GM20000 (cell line): ENCODE data around the gene FOXP1.

Experiments used
- DNase-seq: peaks from one replicate; pipeline ENCODE4 v3.0.0; 2012; ENCODE audit warnings: low spot score
- CTCF ChIP-seq: IDR thresholded peaks from 2 replicates; pipeline ENCODE4 v1.5.1; 2012; ENCODE audit warnings: mild to moderate bottlenecking, control low read depth; ENCODE audit errors: extremely low read depth, missing control alignments

The FOXP1 gene

GRCh38 chr3:71587958-71588357, 4.4 kb upstream of the FOXP1 start:
- no peak for TF ChIP-seq CTCF
- DNase-seq, result no peak

GRCh38 chr3:71586810-71587242, 3.3 kb upstream of the FOXP1 start:
- no peak for TF ChIP-seq CTCF
- DNase-seq, result no peak

- peak; percentile 30 for DNase-seq
- TF ChIP-seq CTCF, result peak; percentile 32
Observed at GRCh38 chr3:71585887-71586809, 2.6 kb upstream of the FOXP1 start.

GRCh38 chr3:71585131-71585530, 1.6 kb upstream of the FOXP1 start:
- DNase-seq, result no peak
- TF ChIP-seq CTCF, result no peak

GRCh38 chr3:71584394-71585011, 975 bp upstream of the FOXP1 start:
- no peak for TF ChIP-seq CTCF

GRCh38 chr3:71582612-71583565, 639 bp downstream of the FOXP1 start:
- TF ChIP-seq CTCF, result no peak
- DNase-seq, result peak; percentile 58

More at GRCh38 chr3:71584394-71585011, 975 bp upstream of the FOXP1 start:
- DNase-seq, result peak; percentile 42
